ENCODE data around the gene RGS7BP. TPM values are rescaled to one million over a fixed set of nuclear protein-coding genes. Genes with fewer than 3 reads are reported as not detected.

The RGS7BP gene
- total and polyA plus RNA-seq, 4 donors: 0.04 to 3.3 (median 1.4) TPM

DNA sequence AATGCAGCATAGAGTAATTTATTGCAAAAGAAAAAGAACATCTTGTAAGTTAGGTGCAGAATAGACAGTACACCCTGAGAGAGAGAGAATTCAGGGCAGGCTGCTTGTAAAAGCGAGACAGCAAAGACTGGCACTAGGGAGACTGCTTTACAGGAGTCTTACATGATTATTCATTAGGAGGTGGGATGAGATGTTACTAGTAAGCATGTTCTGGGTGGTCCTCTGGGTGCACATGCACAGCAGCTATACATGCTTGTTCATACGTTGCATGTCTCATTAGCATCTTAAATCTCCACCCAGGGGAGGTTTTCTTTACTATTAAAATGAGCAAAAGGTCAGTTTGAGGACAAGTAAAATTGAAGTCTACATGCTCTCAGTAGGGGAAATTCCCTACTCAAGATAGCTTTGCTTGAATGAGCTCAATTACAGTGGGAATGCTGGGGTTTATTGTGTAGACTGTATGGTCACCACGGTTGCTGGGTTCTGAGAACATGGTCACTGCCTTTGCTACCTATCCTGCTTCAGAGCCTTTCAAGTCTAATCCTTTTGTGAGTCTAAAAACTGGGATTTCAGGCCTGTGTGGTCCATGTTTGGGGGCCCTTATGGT is 60.6 kb downstream of the RGS7BP start:
- WGBS, 2 donors: 71 to 79% methylated on average over 3 of the region's 3 CpGs
- Histone ChIP-seq H3K4me1 (ENCODE audit: control insufficient read depth in 5 of 5, insufficient read depth in 5 of 5, low read length in 5 of 5) (peaks cover 0 to 44% (median 9%) of the 10 kb centered on the region in 5 donors), H3K9ac (ENCODE audit: insufficient read depth in 1 of 2, low read length in 2 of 2) (no peak overlapping the region), H3K9me3 (ENCODE audit: control insufficient read depth in 4 of 4, insufficient read depth in 3 of 4, low read length in 3 of 4) (peaks cover 0 to 2% (median 0%) of the 10 kb centered on the region in 4 donors), H3K27me3 (ENCODE audit: control insufficient read depth in 3 of 3, insufficient read depth in 3 of 3, low read length in 2 of 3) (no peaks in the 10 kb centered on the region), H3K36me3 (ENCODE audit: control insufficient read depth in 4 of 4, insufficient read depth in 4 of 4, low read length in 4 of 4) (no peaks in the 10 kb centered on the region), H3K4me3 (no peak overlapping the region), H3K27ac (ENCODE audit: low read depth in 1 of 2, low read length in 1 of 2) (no peak overlapping the region)
- TF ChIP-seq, protein P1, sequence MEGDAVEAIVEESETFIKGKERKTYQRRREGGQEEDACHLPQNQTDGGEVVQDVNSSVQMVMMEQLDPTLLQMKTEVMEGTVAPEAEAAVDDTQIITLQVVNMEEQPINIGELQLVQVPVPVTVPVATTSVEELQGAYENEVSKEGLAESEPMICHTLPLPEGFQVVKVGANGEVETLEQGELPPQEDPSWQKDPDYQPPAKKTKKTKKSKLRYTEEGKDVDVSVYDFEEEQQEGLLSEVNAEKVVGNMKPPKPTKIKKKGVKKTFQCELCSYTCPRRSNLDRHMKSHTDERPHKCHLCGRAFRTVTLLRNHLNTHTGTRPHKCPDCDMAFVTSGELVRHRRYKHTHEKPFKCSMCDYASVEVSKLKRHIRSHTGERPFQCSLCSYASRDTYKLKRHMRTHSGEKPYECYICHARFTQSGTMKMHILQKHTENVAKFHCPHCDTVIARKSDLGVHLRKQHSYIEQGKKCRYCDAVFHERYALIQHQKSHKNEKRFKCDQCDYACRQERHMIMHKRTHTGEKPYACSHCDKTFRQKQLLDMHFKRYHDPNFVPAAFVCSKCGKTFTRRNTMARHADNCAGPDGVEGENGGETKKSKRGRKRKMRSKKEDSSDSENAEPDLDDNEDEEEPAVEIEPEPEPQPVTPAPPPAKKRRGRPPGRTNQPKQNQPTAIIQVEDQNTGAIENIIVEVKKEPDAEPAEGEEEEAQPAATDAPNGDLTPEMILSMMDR (IDR thresholded peaks at IDR 0.05; ENCODE audit: control extremely low read depth, extremely low read depth): no peak
- ATAC-seq (ENCODE audit: insufficient read depth, low FRiP score) (no peak), DNase-seq (peak in 2 of 3 donors; percentile 20 to 30)

DNA sequence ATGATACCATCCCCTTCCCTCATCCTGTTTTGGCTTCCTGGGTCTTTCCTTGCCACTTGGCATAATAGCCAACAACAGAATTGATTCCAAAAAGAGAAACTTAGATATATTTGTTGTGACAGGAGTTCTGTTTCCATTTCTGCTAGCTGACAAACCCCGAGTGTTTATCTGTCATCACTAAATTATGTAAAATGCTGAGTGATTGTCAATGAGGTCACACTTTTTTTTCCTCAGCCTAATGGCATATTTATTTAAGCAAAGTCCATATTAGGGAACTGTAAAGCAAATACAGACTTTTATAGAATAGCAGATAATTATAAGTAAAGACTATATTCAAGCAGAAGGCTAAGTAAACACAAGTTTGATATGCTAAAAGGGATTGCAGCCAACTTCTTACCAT is 64.0 kb downstream of the RGS7BP start:
- Histone ChIP-seq H3K4me1 (ENCODE audit: control insufficient read depth in 5 of 5, insufficient read depth in 5 of 5, low read length in 5 of 5) (peaks cover 0 to 33% (median 5%) of the 10 kb centered on the region in 5 donors), H3K27me3 (ENCODE audit: control insufficient read depth in 3 of 3, insufficient read depth in 3 of 3, low read length in 2 of 3) (no peaks in the 10 kb centered on the region), H3K9me3 (ENCODE audit: control insufficient read depth in 4 of 4, insufficient read depth in 3 of 4, low read length in 3 of 4) (no peaks in the 10 kb centered on the region), H3K36me3 (ENCODE audit: control insufficient read depth in 4 of 4, insufficient read depth in 4 of 4, low read length in 4 of 4) (no peaks in the 10 kb centered on the region), H3K27ac (ENCODE audit: low read depth in 1 of 2, low read length in 1 of 2) (no peak overlapping the region), H3K9ac (ENCODE audit: insufficient read depth in 1 of 2, low read length in 2 of 2) (no peak overlapping the region), H3K4me3 (no peak overlapping the region)
- ATAC-seq (ENCODE audit: insufficient read depth, low FRiP score): no peak
- WGBS, 2 donors: 49 to 67% methylated on average over 1 of the region's 1 CpG
- DNase-seq: peak in 2 of 3 donors; percentile 75 to 76
- TF ChIP-seq, protein P1 (IDR thresholded peaks at IDR 0.05; ENCODE audit: control extremely low read depth, extremely low read depth): no peak

DNA sequence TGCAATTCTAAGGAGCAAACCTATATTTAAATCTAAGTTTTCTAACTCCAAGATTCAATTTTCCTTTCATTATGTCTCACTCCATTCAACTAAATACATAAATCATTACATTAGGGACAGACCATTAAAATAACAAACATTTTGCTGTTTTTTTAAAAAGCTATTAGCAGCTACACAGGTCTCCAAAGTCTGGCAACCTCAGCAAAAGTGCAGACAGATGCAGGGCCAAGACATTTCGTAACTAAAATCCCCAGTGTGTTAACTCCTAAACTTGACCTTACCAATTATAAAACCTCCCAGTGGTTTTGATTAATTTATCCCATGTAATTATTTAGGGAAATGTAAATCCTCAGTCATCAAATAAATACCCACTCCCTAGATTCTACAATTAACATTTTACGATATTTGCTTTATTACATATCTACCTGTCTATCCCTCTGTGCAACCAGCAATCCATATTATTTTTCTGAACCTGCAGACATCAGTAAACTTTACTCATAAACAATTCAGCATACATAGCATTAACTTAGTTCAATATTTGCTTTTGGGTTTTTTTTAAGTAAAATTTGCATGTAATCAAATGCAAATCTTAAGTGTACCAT is 64.7 kb downstream of the RGS7BP start:
- ATAC-seq (ENCODE audit: insufficient read depth, low FRiP score): no peak
- no peaks in the 10 kb centered on the region for H3K9me3 ChIP-seq (ENCODE audit: control insufficient read depth in 4 of 4, insufficient read depth in 3 of 4, low read length in 3 of 4)
- WGBS, 2 donors: 82 to 85% methylated on average over 2 of the region's 2 CpGs
- TF ChIP-seq, protein P1 (IDR thresholded peaks at IDR 0.05; ENCODE audit: control extremely low read depth, extremely low read depth): no peak
- H3K27me3 ChIP-seq (ENCODE audit: control insufficient read depth in 3 of 3, insufficient read depth in 3 of 3, low read length in 2 of 3): no peaks in the 10 kb centered on the region
- no peak for DNase-seq
- peaks cover 0 to 31% (median 5%) of the 10 kb centered on the region in 5 donors for H3K4me1 ChIP-seq (ENCODE audit: control insufficient read depth in 5 of 5, insufficient read depth in 5 of 5, low read length in 5 of 5)
- no peak overlapping the region for H3K4me3 ChIP-seq
- H3K9ac ChIP-seq (ENCODE audit: insufficient read depth in 1 of 2, low read length in 2 of 2): no peak overlapping the region
- H3K27ac ChIP-seq (ENCODE audit: low read depth in 1 of 2, low read length in 1 of 2): no peak overlapping the region
- no peaks in the 10 kb centered on the region for H3K36me3 ChIP-seq (ENCODE audit: control insufficient read depth in 4 of 4, insufficient read depth in 4 of 4, low read length in 4 of 4)
